HG03354 (cell line): ENCODE results near the gene TNIK.

Experiments used
- ATAC-seq: cut with Tn5 transposase; IDR thresholded peaks from one replicate; pipeline ENCODE4 v1.9.1; 2021; ENCODE audit warnings: mild to moderate bottlenecking; ENCODE audit not compliant: unreplicated experiment, poor library complexity, severe bottlenecking

The TNIK gene

GRCh38 chr3:171351676-171352075 is 108.5 kb downstream of the TNIK start:
- no peak for ATAC-seq

DNA sequence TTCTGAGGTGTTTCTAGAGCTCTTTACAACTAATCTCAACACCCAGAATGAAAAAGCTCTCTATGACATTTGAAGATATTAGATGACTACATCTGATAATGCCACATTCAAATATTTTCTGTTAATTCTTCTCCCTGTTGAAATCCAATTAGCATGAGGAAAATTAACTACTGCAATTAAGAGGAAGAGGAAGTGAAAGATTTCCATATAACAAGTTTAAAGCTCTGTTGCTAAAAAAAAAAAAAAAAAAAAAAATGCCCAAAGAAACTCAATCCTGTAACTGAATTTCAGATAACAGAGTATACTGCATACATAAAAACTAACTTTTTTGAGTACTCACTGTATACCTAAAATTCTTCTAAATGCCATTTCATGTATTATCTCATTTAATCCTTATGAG is 109.8 kb downstream of the TNIK start:
- ATAC-seq, result no peak

DNA sequence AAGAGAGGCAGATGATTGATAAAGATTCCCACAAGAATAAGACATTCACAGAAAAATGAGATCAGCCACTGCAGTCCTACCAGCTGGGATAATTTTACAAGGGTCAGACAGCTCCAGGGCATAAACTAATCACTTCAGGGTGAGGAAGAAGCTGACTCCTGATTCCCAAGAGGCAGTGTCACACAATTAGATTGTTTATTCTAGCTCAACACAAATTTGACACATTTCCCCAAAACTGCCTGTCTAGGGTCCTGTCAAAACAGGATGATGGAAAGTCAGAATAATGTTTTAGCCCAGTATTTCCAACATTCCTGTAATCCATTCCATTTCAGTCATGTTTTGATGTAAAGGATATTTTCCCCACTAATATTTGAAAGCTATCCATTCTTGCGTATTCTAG is 110.8 kb downstream of the TNIK start:
- no peak for ATAC-seq

DNA sequence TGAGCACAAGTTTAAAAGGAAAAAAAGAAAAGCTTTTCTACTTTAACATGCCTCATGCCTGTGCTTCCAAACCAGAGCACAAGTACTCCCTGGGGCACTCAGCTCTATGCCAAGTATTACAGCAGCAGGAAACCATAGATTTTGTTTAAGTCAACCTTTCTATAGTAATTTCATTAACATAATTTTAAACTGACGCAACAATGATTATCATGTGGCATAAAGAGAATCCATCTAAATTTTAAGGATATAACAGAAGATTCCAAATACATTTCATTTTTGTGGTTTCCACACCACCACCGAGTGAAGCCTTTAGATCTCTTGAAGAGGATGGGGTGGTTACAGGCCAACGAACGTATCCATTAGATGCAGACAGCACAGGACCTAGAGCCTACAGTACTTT is 112.1 kb downstream of the TNIK start:
- ATAC-seq, result peak; percentile 13

GRCh38 chr3:171347301-171348039 is 112.7 kb downstream of the TNIK start:
- ATAC-seq, result peak; percentile 68

DNA sequence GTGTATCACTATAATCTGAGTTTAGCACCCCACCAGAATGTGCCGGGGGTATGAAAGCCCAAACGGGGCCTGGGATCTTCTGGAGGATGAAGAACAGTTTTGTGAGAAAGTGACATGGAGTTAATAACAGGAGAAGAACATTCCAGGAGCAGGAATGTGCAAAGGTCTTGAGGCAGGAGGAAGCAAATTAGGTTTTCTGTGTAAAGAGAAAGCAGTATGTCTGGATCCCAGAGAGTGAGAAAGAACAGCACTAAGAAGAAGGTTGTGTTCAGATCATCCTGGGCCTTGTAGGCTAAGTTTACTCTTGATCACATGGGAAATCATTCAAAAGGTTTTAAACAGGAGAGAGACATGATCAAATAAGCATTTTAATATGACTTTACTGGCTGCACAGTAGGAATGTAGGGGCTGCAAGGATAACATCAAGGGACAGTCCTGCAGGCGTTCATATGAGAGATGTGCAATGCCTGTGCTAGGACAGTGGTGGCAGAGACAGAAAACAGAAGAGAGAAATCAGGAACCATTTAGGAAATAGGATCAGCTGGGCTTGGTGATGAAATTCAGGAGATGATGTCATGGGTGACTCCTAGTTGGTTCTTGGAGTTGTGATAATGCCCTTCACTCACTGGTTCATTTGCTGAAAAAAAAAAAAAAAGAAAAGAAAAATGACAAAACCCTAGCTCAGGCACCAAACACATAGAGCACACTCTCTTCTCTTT is 113.5 kb downstream of the TNIK start:
- ATAC-seq, result no peak

DNA sequence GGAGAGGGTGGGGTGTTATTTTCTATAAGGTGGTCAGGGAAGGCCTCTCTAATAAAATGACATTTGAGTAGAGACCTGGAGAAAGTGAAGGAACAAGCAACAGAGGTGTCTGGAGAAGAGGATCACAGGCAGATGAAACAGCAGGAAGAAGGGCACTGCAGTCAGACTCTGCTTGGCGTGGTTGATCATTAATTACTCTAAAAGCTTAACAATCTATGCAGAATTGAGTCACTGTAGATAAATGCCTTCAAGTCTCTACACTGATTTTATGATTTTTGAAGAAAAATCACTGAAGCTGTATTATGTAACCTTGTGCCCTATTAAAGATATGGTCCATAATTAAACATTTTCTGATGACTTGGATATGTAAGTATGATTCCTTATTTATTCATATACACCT is 114.2 kb downstream of the TNIK start:
- ATAC-seq, result peak; percentile 37

DNA sequence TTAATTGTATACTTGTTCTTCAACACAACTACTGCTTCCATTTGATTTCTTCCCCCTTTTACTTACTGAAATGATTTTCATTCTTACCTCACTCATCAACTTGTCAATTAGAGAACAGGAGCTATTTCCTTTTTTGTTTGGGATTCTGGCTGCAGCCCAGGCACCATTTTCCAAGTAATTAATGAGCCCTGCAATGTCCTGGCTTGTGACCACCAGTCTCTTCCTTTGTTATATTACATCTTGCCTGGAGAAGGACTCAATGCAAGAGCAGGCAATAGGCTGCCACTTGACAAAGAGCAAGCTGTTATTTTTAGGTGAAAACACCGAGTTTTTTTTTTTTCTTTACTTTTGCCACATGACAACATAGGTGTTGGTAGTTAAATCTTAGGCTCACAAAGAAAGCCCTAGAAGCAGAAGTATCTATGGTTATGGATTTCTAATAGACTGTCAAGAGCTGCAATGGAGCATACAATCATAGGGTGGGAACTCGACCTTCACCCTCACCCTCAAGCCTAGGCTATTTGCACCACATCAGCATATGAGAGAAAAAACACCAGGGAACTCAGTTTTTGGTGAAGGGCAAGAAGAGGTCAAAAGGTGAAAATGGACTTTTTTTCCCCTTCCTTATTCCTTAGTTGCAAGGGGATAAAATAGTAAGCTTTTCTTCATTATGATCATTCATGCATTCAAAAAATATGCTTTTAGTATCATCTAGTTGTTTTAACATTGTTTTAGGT is 114.9 kb downstream of the TNIK start:
- no peak for ATAC-seq

- ATAC-seq, result no peak
Observed at GRCh38 chr3:171343693-171344092, 116.5 kb downstream of the TNIK start.

DNA sequence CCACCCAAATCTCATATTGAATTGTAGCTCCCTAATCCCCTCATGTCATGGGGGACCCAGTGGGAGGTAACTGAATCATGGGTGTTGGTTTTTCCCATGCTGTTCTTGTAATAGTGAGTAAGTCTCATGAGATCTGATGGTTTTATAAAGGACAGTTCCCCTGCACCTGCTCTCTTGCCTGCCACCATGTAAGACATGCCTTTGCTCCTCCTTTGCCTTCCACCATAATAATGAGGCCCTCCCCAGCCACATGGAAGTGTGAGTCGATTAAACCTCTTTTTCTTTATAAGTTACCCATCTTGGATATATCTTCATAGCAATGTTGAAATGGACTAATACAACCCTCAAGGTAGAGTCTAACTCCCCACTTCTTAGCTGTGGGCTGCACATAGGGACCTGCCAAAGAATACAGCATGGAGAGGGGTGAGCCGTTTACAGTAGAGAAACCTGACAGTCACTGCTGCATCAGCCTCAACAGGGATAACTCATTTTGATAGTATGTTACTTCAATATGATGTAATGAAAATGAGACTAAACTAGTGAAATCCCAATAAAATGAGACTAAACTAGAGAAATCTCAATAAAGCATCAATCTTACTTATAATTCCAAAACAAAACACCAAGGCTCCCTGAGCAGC is 117.3 kb downstream of the TNIK start:
- ATAC-seq, result no peak

- ATAC-seq, result no peak
Observed at GRCh38 chr3:171342200-171342599, 118.0 kb downstream of the TNIK start.

DNA sequence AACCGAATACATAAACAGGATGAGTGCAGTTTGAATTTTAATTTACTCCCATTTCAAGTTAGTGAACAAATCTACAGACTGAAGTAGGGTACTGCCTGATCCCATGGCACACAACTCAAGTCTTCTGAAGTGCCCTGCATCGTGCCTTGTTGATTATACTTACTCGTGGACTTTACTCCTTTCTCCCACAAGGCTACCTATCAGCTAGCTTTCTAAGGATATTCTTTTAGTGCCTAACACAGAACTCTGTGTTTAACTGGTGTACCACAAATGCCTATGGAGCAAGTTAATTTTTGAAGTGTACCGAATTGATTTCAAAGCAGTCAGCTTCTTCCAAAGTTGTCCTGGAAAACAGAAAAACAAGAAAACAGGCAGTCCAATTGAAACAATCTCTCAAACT is 119.8 kb downstream of the TNIK start:
- no peak for ATAC-seq

- ATAC-seq, result no peak
Observed at GRCh38 chr3:171339598-171339997, 120.6 kb downstream of the TNIK start.

DNA sequence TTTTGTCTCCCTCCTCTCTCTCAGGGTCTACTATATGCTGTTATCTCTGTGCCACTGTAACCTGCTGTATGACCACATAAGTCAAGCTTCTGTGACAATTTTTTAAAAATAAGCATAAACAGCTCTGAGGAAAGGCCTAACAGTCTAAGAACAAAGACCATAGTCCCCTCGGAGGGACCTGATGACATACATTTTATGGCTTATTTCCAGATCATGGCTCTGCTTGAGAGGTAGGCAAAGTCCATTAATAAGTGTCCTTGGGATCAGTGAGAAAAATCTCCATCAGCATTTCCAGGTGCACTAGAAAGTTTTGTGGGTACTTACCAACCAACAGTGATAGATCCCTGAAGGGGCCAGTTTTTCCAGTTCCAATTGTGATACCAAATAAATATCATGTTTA is 123.8 kb downstream of the TNIK start:
- no peak for ATAC-seq

GRCh38 chr3:171335559-171335958 is 124.6 kb downstream of the TNIK start:
- ATAC-seq, result no peak

DNA sequence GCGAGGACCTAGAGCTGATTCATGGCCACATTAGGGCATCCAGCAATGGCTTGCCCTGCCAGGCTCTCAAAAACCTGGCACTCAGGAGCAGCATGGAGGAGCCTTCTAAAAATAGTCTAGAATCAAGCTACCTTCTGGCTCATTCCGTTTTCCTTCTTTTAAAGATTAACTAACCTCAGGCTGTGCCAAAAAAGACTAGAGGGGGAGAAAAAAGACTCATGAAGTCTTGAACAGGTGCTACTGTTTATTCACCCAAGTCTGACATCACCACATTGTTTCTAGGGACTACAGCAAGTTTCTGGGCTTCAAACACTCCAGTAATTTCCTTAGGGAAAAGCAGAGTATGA is 125.8 kb downstream of the TNIK start:
- no peak for ATAC-seq

DNA sequence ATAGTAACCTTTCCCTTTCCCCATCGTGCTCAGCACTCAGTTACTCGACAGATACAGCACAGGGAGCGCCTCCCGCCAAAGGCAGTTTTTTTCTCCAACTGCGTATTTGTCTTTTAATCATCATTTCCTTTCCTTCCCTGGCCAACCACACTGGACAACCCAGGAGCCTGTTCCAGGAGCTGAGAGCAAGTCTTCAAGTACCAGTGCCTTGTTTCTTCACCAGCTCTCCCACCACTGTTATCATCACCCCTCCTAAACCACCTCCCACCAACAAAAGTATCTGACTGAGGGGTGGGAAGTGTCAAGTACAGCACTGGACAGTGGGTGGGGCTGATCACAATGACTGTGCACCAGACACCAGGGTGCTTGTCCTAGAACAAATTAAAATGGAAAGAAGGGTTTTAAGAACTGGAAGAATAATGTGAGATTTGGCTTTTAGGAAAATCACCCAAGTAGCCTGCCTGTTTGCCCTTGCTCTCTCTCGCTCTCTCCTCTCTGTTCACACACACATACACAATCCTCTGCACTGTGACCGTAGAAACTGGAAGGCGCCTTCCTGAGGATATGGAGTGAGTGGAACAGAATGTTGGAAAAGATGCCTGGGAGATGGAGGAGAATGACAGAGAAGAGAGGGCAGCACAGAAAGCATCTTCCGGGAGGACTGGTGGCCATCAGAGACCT is 126.3 kb downstream of the TNIK start:
- ATAC-seq, result no peak

DNA sequence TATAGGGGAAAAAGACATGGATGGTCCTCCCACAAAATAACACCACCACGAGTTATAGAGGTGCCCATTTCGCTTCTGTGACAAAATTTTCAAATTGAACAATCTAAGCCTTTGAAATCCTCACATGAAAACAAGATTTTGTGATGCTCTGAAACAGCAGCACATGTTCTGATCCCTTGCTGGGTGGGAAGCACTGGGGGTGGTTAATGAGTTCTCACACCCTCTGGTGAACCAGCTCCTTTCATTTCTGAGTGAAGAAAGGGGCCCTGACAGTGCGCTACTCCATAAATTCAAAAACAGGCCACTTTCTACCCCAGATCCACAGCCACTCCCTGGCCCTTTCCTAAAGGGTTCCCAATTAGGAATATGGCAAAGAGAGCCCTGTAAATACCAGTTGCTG is 129.3 kb downstream of the TNIK start:
- ATAC-seq, result no peak

- ATAC-seq, result no peak
Observed at GRCh38 chr3:171329746-171330145, 130.5 kb downstream of the TNIK start.
